Mesothelial cell of epicardium (in vitro differentiated cells): ENCODE measurements around the gene TMEM63C. TPM values are rescaled to one million over a fixed set of nuclear protein-coding genes. Genes with fewer than 3 reads are reported as not detected.

ENCODE experiments used
- DNase-seq, 2 experiments: peaks; one replicate each; pipeline ENCODE4 v3.0.0; 2021; ENCODE audit warnings: low spot score in 2 of 2; ENCODE audit not compliant: unreplicated experiment in 2 of 2
- H3K27ac Mint-ChIP-seq: 2 replicates; pipeline ENCODE4 v1.8.0; 2021; ENCODE audit warnings: mixed read lengths
- H3K27me3 Mint-ChIP-seq: 2 replicates; pipeline ENCODE4 v1.8.0; 2021; ENCODE audit warnings: low read depth, mixed read lengths
- H3K36me3 Mint-ChIP-seq: 2 replicates; pipeline ENCODE4 v1.8.0; 2021; ENCODE audit warnings: mixed read lengths
- H3K4me1 Mint-ChIP-seq: 2 replicates; pipeline ENCODE4 v1.8.0; 2021; ENCODE audit warnings: mixed read lengths
- H3K4me3 Mint-ChIP-seq: 2 replicates; pipeline ENCODE4 v1.8.0; 2021; ENCODE audit warnings: mild to moderate bottlenecking, moderate library complexity, mixed read lengths
- H3K9me3 Mint-ChIP-seq: 2 replicates; pipeline ENCODE4 v1.8.0; 2021; ENCODE audit warnings: mixed read lengths
- CTCF ChIP-seq: fragments of 200-600 bp; sonication (generic); IDR thresholded peaks from one replicate; pipeline ENCODE4 v1.5.0; 2021; ENCODE audit warnings: antibody characterized with exemption; ENCODE audit not compliant: unreplicated experiment
- total RNA-seq: library from RNA; stranded (reverse); gene quantifications from 3 replicates; pipeline ENCODE4 v1.2.1, GENCODE V29; 2021

TMEM63C gene
- total RNA-seq, 1 donor from 2014 or later: 6.2 TPM

GRCh38 chr14:77145975-77146740 lies 35.4 kb upstream of the TMEM63C start:
- H3K36me3 Mint-ChIP-seq: no peaks in the 10 kb centered on the region
- peaks cover 3% of the 10 kb centered on the region for H3K4me1 Mint-ChIP-seq
- H3K9me3 Mint-ChIP-seq: no peaks in the 10 kb centered on the region
- H3K27ac Mint-ChIP-seq: no peak overlapping the region
- DNase-seq: no peak
- no peak for TF ChIP-seq CTCF
- H3K4me3 Mint-ChIP-seq: no peak overlapping the region
- peaks cover 69% of the 10 kb centered on the region for H3K27me3 Mint-ChIP-seq

GRCh38 chr14:77148510-77149231 lies 32.9 kb upstream of the TMEM63C start:
- Mint-ChIP-seq H3K27me3 (peaks cover 58% of the 10 kb centered on the region), H3K36me3 (no peaks in the 10 kb centered on the region), H3K4me3 (no peak overlapping the region), H3K4me1 (no peaks in the 10 kb centered on the region), H3K9me3 (no peaks in the 10 kb centered on the region), H3K27ac (no peak overlapping the region)
- no peak for TF ChIP-seq CTCF
- DNase-seq: no peak

GRCh38 chr14:77151245-77151644 lies 30.4 kb upstream of the TMEM63C start:
- no peak for DNase-seq
- no peaks in the 10 kb centered on the region for H3K4me1 Mint-ChIP-seq
- TF ChIP-seq CTCF: no peak
- no peak overlapping the region for H3K27ac Mint-ChIP-seq
- peaks cover 48% of the 10 kb centered on the region for H3K27me3 Mint-ChIP-seq
- no peaks in the 10 kb centered on the region for H3K9me3 Mint-ChIP-seq
- no peak overlapping the region for H3K4me3 Mint-ChIP-seq
- H3K36me3 Mint-ChIP-seq: no peaks in the 10 kb centered on the region

- DNase-seq: no peak
- no peaks in the 10 kb centered on the region for H3K9me3 Mint-ChIP-seq
- H3K27ac Mint-ChIP-seq: no peak overlapping the region
- no peak for TF ChIP-seq CTCF
- no peaks in the 10 kb centered on the region for H3K4me1 Mint-ChIP-seq
- H3K27me3 Mint-ChIP-seq: peaks cover 44% of the 10 kb centered on the region
- H3K4me3 Mint-ChIP-seq: no peak overlapping the region
- H3K36me3 Mint-ChIP-seq: no peaks in the 10 kb centered on the region
Observed at GRCh38 chr14:77151918-77152588, 29.5 kb upstream of the TMEM63C start.

GRCh38 chr14:77153802-77154201 lies 27.8 kb upstream of the TMEM63C start:
- H3K27ac Mint-ChIP-seq: no peak overlapping the region
- TF ChIP-seq CTCF: no peak
- no peak for DNase-seq
- H3K27me3 Mint-ChIP-seq: peaks cover 39% of the 10 kb centered on the region
- peaks cover 8% of the 10 kb centered on the region for H3K4me1 Mint-ChIP-seq
- H3K4me3 Mint-ChIP-seq: no peak overlapping the region
- no peaks in the 10 kb centered on the region for H3K36me3 Mint-ChIP-seq
- no peaks in the 10 kb centered on the region for H3K9me3 Mint-ChIP-seq
